GM21528 (cell line): ENCODE data around the gene GDAP1L1.

Experiments used
- ATAC-seq: cut with Tn5 transposase; IDR thresholded peaks from one replicate; pipeline ENCODE4 v1.9.1; 2021; ENCODE audit warnings: mild to moderate bottlenecking, moderate library complexity; ENCODE audit not compliant: unreplicated experiment, low FRiP score

The GDAP1L1 gene

DNA sequence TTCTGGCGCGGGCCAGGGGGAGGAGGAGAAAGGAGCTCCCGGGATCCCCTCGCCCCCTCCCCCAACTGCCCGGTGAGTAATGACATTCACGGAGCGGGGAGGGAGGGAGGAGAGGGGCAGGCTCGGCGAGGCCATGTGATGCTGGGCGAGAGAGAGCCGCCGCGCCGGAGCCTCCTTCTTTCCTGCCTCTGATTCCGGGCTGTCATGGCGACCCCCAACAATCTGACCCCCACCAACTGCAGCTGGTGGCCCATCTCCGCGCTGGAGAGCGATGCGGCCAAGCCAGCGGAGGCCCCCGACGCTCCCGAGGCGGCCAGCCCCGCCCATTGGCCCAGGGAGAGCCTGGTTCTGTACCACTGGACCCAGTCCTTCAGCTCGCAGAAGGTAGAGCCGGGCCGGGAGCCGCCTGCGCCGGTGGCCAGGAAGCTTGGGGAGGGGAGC, at the start of gene GDAP1L1:
TSS of gene GDAP1L1 (plus strand) at position 178 of the 441 bp plus-strand sequence. CDS start at position 205, 27 bp downstream.
- ATAC-seq, result no peak

- ATAC-seq, result no peak
These were observed 48.2 kb upstream of the GDAP1L1 start for GRCh38 chr20:44198872-44199271.

DNA sequence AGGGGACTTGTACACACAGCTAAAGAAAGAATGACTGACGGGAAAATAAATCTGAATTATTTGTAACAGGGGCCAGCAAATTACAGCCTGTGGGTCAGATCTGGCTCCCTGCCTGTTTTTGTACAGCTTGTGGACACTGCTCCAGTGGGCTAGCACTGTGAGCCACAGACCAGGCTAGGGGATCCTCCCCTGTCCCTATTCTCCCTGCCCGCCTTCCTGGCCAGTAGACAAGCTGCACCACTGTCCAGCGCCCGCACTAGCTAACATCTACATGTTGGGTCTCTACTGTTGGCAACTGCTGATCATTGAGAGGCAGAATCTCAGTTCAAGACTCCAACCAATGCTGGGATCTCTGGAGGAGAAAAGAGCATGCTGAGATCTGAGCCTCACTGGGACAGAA, 47.2 kb upstream of the GDAP1L1 start:
- no peak for ATAC-seq

- no peak for ATAC-seq
These were observed 46.7 kb upstream of the GDAP1L1 start for GRCh38 chr20:44200371-44200770.

GRCh38 chr20:44200983-44201382, 46.1 kb upstream of the GDAP1L1 start:
- no peak for ATAC-seq

- no peak for ATAC-seq
These were observed 43.9 kb upstream of the GDAP1L1 start for GRCh38 chr20:44203161-44203560.

DNA sequence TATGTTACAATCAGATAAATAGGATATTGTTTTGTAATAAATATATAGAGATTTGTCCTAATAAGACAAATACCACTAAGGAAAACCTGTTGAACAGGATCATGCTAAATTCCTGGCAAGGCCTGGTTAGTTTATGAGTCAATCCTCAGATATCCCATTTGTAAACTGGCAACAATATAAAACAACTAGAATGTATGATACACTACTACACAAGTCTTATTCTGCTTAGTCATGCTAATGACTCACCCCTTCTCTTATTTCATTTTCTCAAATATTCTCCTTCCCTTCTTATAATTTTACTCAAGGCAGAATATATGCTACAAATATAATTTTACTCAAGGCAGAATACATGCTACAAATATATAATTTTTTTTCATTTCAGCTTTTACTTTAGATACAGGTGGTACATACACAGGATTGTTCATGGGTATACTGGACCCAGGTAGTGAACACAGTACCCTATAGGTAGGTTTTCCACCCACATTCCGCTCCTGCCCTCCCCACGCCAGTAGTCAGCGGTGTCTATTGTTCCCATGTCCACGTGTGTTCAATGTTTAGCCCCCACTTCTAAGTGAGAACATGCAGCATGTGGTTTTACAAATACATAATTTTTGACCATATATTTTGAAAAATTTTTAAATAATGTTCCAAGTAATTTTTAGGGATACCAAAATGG, 42.8 kb upstream of the GDAP1L1 start:
- no peak for ATAC-seq

GRCh38 chr20:44204832-44205215, 42.3 kb upstream of the GDAP1L1 start:
- no peak for ATAC-seq

- no peak for ATAC-seq
These were observed 41.0 kb upstream of the GDAP1L1 start for GRCh38 chr20:44206132-44206531.

GRCh38 chr20:44207126-44207723, 39.9 kb upstream of the GDAP1L1 start:
- no peak for ATAC-seq

- ATAC-seq, result no peak
These were observed 38.9 kb upstream of the GDAP1L1 start for GRCh38 chr20:44208165-44208564.

DNA sequence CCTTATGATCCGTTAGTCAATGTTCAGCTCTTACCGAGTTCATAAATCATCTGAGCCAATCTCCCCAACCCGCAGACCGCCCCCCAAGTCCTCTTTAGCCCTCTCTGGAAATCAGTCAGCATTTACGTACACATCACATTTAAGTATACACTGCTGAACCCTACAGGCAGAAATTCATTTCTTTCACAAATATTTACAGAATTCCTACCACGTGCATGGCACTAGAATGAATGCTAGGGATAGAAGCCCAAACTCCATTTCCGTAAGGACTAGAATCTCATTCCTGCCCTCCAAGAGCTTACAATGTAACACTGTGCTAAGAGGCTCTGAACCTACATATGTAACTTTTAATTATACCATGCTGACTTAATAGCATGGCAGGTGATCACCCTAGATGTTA, 38.3 kb upstream of the GDAP1L1 start:
- no peak for ATAC-seq

- ATAC-seq, result peak; percentile 11
These were observed 37.3 kb upstream of the GDAP1L1 start for GRCh38 chr20:44209686-44210405.

DNA sequence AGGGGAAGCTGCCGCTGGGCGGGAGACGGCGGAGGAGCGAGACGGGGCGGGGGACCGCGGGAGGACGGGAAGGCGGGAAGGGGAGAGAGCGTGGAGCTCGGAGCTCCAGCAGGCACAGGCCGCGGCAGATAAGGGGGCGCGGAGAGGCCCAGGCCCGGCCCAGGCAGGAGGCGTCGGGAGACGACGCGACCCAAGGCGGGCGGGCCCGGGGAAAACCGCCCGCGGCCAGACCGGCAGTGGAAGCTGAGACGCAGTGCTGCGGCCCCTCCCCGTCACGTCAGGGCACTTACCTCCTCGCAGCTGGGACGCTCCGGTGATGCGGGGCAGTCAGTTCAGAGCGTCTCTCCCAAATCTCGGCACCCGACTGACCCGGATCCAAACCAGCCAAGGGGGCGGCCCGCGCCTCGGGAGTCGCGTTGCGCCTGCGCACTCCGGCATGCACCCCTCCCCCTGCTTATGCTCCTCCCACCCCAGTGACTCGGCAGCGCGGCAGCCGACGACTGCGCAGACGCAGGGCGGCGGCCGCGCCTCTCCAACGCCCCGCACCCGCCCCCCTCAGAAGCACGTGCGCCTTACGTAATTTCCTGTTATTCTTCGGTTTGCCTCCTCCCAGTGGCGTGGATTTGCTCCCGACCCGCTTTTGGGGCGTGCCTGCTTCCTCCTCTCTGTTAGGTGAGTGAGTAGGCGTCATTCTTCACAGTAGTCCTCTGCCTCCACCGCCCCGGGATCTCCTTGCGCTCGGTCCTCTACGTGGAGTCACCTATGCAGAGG, 36.5 kb upstream of the GDAP1L1 start, which contains the start of gene OSER1:
TSS of gene OSER1 (minus strand) at position 366 of the 771 bp plus-strand sequence. CDS start 3,814 bp downstream, outside the sequence.
- peak; percentile 80 for ATAC-seq

DNA sequence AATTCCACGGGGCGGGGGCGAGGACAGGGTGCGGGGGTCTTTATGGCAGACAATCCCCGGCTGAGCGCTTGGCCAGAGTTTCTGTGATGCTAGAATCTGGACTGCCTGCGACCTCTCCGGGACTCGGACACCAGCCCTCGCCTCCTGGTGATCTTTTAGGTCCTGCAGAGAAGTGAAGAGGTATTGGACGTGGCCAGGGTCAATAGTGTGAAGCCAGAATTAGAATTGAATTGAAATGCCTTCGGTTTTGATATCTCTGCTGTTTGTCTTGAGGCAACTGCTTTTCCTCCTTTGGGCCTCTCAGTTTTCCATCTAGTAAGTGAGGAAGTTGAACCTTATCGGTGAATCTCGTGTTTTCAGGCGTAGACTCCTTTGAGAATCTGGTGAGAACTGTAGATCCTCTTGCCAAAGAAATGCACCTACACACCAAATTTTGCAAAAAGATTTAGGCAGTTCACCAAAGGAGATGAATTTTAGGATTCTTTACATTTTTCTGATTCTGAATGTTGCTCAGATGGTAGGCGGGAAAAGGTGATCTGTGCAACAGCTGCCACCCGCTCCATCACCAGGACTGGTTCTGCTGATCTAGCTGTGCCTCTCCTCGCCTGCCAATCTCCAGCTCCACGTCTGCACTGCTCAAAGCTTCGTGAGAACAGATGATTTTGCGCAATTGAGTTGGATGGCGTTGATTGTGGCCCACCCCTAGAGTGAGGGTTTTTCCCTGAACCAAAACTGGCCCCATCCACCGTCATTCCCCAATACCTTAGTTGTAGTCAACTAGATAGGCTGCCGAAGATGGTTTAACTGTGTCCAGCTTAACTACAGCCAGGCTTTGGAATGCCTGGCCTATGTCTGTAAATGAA, 35.7 kb upstream of the GDAP1L1 start:
- peak; percentile 12 for ATAC-seq

- ATAC-seq, result no peak
These were observed 34.3 kb upstream of the GDAP1L1 start for GRCh38 chr20:44212792-44213191.

- no peak for ATAC-seq
These were observed 32.0 kb upstream of the GDAP1L1 start for GRCh38 chr20:44215125-44215524.

DNA sequence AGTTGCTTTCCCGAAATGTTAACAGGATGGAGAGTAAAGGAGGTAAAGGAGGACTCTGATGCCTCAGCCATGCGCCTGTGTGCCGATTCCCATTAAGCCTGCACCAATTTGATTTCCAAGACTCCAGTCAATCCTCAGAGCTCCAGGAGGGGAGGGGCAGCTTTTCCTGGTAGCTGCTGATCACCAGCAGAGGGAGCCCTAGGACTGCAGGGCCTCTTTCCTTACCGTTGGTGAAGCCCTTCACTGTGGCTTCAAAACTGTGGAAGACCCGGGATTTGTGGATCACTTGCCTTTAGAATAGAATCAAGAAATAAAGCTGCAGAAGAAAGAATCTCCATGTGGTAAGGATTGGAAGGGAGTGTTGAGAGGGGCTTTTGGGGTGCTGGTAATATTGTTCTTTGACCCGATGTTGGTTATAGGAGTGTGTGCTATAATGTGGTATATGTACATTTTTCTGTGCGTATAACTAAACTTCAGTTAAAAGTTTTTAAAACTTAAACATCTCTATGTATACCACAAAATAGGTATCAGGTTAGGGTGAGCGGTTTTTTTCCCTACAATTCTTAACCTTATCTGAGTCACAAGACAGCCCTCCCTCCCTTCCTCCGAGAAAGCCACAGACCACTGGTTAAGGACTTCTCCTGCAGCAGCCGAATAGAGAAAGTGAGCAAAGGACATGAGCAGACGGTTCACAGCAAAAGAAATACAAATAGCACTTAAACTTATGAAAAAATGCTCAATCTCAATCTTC, 29.6 kb upstream of the GDAP1L1 start:
- ATAC-seq, result no peak

DNA sequence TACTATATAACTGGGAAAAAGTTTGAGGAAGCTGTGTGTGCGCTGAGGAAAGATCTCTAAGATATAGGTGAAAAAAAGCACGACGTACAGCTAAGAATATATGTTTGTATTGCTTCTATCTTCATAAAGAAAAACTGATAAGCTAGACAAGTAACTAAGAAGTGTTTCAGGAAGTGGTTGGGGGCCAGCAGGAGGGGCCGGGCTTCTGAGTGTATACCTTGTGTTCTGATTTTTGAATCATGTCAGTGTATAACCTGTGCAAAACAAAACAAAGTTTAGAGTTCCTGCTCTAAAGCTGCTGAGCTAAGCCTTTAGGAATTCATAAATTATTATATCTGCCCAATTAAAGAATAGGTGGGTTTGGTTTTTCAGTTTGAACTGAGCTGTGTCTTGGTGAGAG, 28.7 kb upstream of the GDAP1L1 start:
- no peak for ATAC-seq
